Astrocyte (in vitro differentiated cells and primary cell): ENCODE measurements around the gene MS4A14. TPM values are rescaled to one million over a fixed set of nuclear protein-coding genes. Genes with fewer than 3 reads are reported as not detected.

ENCODE experiments used
- DNase-seq: peaks from one replicate; pipeline ENCODE4 v3.0.0-alpha.2; 2010; ENCODE audit warnings: low read depth
- FAIRE-seq: peaks from 2 replicates; lab custom pipeline; 2011; peaks lifted over from hg19 to GRCh38; lab: Jason Lieb, UNC
- H2AFZ ChIP-seq: 2 replicates; pipeline ENCODE4 v1.6.0; 2012; ENCODE audit warnings: low read depth, low read length, inconsistent platforms
- H3K27ac ChIP-seq: 2 replicates; pipeline ENCODE4 v1.5.1; 2011; ENCODE audit warnings: low read depth, low read length, inconsistent platforms
- H3K27me3 ChIP-seq: 2 replicates; pipeline ENCODE4 v1.6.0; 2011; ENCODE audit warnings: low read length, inconsistent platforms; ENCODE audit not compliant: insufficient read depth
- H3K36me3 ChIP-seq: 2 replicates; pipeline ENCODE4 v1.5.1; 2011; ENCODE audit warnings: low read length, inconsistent platforms; ENCODE audit not compliant: insufficient read depth
- H3K4me1 ChIP-seq: 2 replicates; pipeline ENCODE4 v1.5.1; 2011; ENCODE audit warnings: low read length, inconsistent platforms; ENCODE audit not compliant: insufficient read depth
- H3K4me2 ChIP-seq: 2 replicates; pipeline ENCODE4 v1.6.0; 2012; ENCODE audit warnings: low read length, inconsistent platforms
- H3K4me3 ChIP-seq: 2 replicates; pipeline ENCODE4 v1.5.1; 2011; ENCODE audit warnings: low read depth, mild to moderate bottlenecking, low read length, inconsistent platforms; ENCODE audit not compliant: insufficient read depth
- H3K79me2 ChIP-seq: 2 replicates; pipeline ENCODE4 v1.6.0; 2012; ENCODE audit warnings: mild to moderate bottlenecking, low read length, inconsistent platforms; ENCODE audit not compliant: insufficient read depth
- H3K9ac ChIP-seq: 2 replicates; pipeline ENCODE4 v1.6.0; 2012; ENCODE audit warnings: mild to moderate bottlenecking, low read length, inconsistent platforms
- H3K9me3 ChIP-seq: 2 replicates; pipeline ENCODE4 v1.5.1; 2012; ENCODE audit warnings: low read depth, mild to moderate bottlenecking, low read length, inconsistent platforms; ENCODE audit not compliant: insufficient read depth
- H4K20me1 ChIP-seq: 2 replicates; pipeline ENCODE4 v1.6.0; 2012; ENCODE audit warnings: low read length, inconsistent platforms; ENCODE audit not compliant: insufficient read depth
- H3K27ac Mint-ChIP-seq: one replicate; pipeline ENCODE4 v1.8.0; 2021; ENCODE audit warnings: mild to moderate bottlenecking, mixed read lengths; ENCODE audit not compliant: unreplicated experiment
- H3K27me3 Mint-ChIP-seq: one replicate; pipeline ENCODE4 v1.8.0; 2021; ENCODE audit warnings: low read depth, mixed read lengths; ENCODE audit not compliant: unreplicated experiment
- H3K36me3 Mint-ChIP-seq: one replicate; pipeline ENCODE4 v1.8.0; 2021; ENCODE audit warnings: low read depth, mixed read lengths; ENCODE audit not compliant: unreplicated experiment
- H3K4me1 Mint-ChIP-seq: one replicate; pipeline ENCODE4 v1.8.0; 2021; ENCODE audit warnings: low read depth, mixed read lengths; ENCODE audit not compliant: unreplicated experiment
- H3K4me3 Mint-ChIP-seq: one replicate; pipeline ENCODE4 v1.8.0; 2021; ENCODE audit warnings: mild to moderate bottlenecking, moderate library complexity, mixed read lengths; ENCODE audit not compliant: unreplicated experiment
- H3K9me3 Mint-ChIP-seq: one replicate; pipeline ENCODE4 v1.8.0; 2021; ENCODE audit warnings: mild to moderate bottlenecking, mixed read lengths; ENCODE audit not compliant: unreplicated experiment
- CTCF ChIP-seq: IDR thresholded peaks from 2 replicates; pipeline ENCODE4 v1.5.1; 2011; ENCODE audit warnings: low read depth, mild to moderate bottlenecking, inconsistent platforms, low read length, moderate library complexity; ENCODE audit not compliant: insufficient read depth
- EZH2 ChIP-seq: IDR thresholded peaks from 2 replicates; pipeline ENCODE4 v1.6.1; 2012; ENCODE audit warnings: mild to moderate bottlenecking, low read length, inconsistent platforms; ENCODE audit not compliant: insufficient read depth
- total RNA-seq: library from RNA; stranded (reverse); gene quantifications from 2 replicates; pipeline ENCODE4 v1.2.1, GENCODE V29; 2021

MS4A14 gene
- total RNA-seq, 1 donor from 2014 or later, result not detected

- TF ChIP-seq EZH2 (no peak), CTCF (no peak)
- Mint-ChIP-seq H3K4me3 (no peak overlapping the region), H3K27me3 (no peaks in the 10 kb centered on the region), H3K4me1 (peaks cover 7% of the 10 kb centered on the region), H3K27ac (peak overlapping the region; percentile 37), H3K9me3 (peaks cover 6% of the 10 kb centered on the region), H3K36me3 (no peaks in the 10 kb centered on the region)
- no peak overlapping the region for H3K9ac ChIP-seq
- H3K27me3 ChIP-seq, result no peaks in the 10 kb centered on the region
- FAIRE-seq (no peak), DNase-seq (no peak)
- H3K27ac ChIP-seq, result no peak overlapping the region
- no peaks in the 10 kb centered on the region for H3K4me1 ChIP-seq
- H3K36me3 ChIP-seq, result no peaks in the 10 kb centered on the region
- no peak overlapping the region for H2AFZ ChIP-seq
- H4K20me1 ChIP-seq, result no peaks in the 10 kb centered on the region
- no peak overlapping the region for H3K4me2 ChIP-seq
- no peaks in the 10 kb centered on the region for H3K9me3 ChIP-seq
- no peaks in the 10 kb centered on the region for H3K79me2 ChIP-seq
- no peak overlapping the region for H3K4me3 ChIP-seq
These were observed 25.4 kb upstream of the MS4A14 start for GRCh38 chr11:60370811-60371298.

- TF ChIP-seq EZH2 (no peak), CTCF (no peak)
- H3K27me3 ChIP-seq, result no peaks in the 10 kb centered on the region
- no peak overlapping the region for H3K4me3 Mint-ChIP-seq
- H3K4me1 ChIP-seq, result no peaks in the 10 kb centered on the region
- H3K4me1 Mint-ChIP-seq, result peaks cover 9% of the 10 kb centered on the region
- DNase-seq, result no peak
- H3K4me3 ChIP-seq, result no peak overlapping the region
- no peaks in the 10 kb centered on the region for H3K36me3 ChIP-seq
- no peak for FAIRE-seq
- H2AFZ ChIP-seq, result no peak overlapping the region
- H3K4me2 ChIP-seq, result no peak overlapping the region
- no peaks in the 10 kb centered on the region for H3K27me3 Mint-ChIP-seq
- no peaks in the 10 kb centered on the region for H3K9me3 ChIP-seq
- no peak overlapping the region for H3K9ac ChIP-seq
- no peaks in the 10 kb centered on the region for H3K36me3 Mint-ChIP-seq
- H4K20me1 ChIP-seq, result no peaks in the 10 kb centered on the region
- no peak overlapping the region for H3K27ac Mint-ChIP-seq
- no peaks in the 10 kb centered on the region for H3K79me2 ChIP-seq
- peaks cover 6% of the 10 kb centered on the region for H3K9me3 Mint-ChIP-seq
- H3K27ac ChIP-seq, result no peak overlapping the region
These were observed 24.9 kb upstream of the MS4A14 start for GRCh38 chr11:60371386-60371785.

GRCh38 chr11:60371854-60372253, 24.4 kb upstream of the MS4A14 start:
- Histone ChIP-seq H3K27me3 (no peaks in the 10 kb centered on the region), H3K4me2 (no peak overlapping the region), H3K9ac (no peak overlapping the region), H3K79me2 (no peaks in the 10 kb centered on the region), H3K4me3 (no peak overlapping the region), H4K20me1 (no peaks in the 10 kb centered on the region), H3K9me3 (no peaks in the 10 kb centered on the region), H3K36me3 (no peaks in the 10 kb centered on the region), H3K27ac (no peak overlapping the region), H3K4me1 (no peaks in the 10 kb centered on the region), H2AFZ (no peak overlapping the region)
- DNase-seq (no peak), FAIRE-seq (no peak)
- Mint-ChIP-seq H3K27me3 (no peaks in the 10 kb centered on the region), H3K9me3 (peaks cover 6% of the 10 kb centered on the region), H3K27ac (no peak overlapping the region), H3K4me1 (peaks cover 9% of the 10 kb centered on the region), H3K4me3 (no peak overlapping the region), H3K36me3 (no peaks in the 10 kb centered on the region)
- no peak for TF ChIP-seq CTCF
- TF ChIP-seq EZH2, result no peak
